Epithelial cell of esophagus (primary cell): ENCODE measurements around the gene PYM1.

Experiments
- DNase-seq: peaks from one replicate; pipeline ENCODE4 v3.0.0; 2010; ENCODE audit warnings: low read depth
- H3K4me3 ChIP-seq: 2 replicates; pipeline ENCODE4 v1.5.1; 2011; ENCODE audit warnings: mild to moderate bottlenecking, low read length, control low read depth
- TF ChIP-seq, protein P1 (sequence below): IDR thresholded peaks from 2 replicates; pipeline ENCODE4 v1.5.1; 2011; ENCODE audit warnings: low read depth, mild to moderate bottlenecking, low read length, control low read depth, inconsistent platforms; ENCODE audit not compliant: insufficient read depth; ENCODE audit errors: missing control alignments

PYM1 gene

DNA sequence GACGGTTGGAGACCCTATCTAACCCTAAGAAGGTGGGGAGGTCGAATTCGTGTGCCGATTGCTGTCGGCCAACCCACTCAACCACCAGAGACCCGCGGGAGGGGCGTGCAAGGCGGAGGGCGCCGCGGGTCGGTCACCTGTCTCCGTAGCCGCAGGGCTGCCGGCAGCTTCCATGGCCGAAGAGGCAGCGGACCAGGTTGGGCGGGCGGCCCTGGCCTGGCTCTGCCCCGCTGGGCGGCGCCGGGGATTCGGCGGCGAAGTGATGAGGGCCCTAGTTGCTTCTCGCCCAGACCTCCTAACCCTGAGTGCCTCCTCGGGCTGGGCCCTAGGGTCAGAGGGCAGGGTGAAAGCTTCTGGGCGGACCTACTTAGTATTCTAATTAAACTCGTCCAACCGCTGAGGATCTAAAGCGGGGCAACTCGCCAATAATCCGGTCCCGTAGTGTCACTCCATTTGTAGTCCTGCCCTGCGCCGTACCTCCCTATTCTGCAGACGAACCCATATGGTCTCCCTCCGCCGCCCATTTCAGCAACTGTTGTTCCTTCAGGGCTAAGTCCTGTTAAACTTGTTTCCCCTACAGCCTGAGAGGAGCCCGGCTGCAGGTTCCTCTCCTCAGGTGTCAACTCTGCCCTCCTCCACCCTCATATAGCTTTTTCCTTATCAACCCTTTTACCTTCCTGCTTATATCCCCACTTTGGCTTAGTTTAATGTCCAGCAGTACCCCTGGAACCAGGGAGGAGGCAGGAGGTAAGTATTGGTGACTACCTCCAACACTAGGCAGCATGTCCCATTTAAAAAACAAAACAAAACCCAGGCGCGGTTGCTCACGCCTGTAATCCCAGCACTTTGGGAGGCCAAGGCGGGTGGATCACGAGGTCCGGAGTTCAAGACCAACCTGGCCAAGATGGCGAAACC is at the start of gene PYM1:
Gene PYM1 (minus strand): TSS at position 307 of the 915 bp plus-strand sequence. CDS start 133 bp downstream, at position 174.
- peak; percentile 90 for DNase-seq
- H3K4me3 ChIP-seq: peak within 1 kb of the TSS; percentile 67
- TF ChIP-seq, protein P1, sequence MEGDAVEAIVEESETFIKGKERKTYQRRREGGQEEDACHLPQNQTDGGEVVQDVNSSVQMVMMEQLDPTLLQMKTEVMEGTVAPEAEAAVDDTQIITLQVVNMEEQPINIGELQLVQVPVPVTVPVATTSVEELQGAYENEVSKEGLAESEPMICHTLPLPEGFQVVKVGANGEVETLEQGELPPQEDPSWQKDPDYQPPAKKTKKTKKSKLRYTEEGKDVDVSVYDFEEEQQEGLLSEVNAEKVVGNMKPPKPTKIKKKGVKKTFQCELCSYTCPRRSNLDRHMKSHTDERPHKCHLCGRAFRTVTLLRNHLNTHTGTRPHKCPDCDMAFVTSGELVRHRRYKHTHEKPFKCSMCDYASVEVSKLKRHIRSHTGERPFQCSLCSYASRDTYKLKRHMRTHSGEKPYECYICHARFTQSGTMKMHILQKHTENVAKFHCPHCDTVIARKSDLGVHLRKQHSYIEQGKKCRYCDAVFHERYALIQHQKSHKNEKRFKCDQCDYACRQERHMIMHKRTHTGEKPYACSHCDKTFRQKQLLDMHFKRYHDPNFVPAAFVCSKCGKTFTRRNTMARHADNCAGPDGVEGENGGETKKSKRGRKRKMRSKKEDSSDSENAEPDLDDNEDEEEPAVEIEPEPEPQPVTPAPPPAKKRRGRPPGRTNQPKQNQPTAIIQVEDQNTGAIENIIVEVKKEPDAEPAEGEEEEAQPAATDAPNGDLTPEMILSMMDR: no peak

DNA sequence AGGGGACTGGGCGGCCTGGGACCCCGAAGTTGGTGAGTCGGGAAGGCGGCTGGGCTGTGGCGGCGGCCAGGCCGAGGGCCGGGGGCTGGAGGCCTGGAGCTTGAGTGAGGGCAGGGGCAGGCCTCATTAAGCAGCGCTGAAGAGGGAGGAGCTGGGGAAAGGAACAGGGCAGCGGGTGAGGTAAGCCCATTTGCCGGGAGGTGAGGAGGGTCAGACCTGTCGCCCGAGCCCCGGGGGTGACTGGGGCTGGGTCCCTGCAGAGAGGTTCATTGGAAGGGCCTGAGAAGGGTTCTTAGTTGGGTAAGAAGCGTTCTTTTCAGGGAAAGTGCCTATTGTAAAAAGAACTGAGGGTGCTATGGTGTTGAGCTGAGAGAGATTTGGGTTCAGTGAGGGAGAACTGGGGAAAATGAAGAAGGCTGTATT is 46.6 kb upstream of the PYM1 start:
- H3K4me3 ChIP-seq: peak overlapping the region; percentile 90
- TF ChIP-seq, protein P1: no peak
- peak; percentile 67 for DNase-seq

DNA sequence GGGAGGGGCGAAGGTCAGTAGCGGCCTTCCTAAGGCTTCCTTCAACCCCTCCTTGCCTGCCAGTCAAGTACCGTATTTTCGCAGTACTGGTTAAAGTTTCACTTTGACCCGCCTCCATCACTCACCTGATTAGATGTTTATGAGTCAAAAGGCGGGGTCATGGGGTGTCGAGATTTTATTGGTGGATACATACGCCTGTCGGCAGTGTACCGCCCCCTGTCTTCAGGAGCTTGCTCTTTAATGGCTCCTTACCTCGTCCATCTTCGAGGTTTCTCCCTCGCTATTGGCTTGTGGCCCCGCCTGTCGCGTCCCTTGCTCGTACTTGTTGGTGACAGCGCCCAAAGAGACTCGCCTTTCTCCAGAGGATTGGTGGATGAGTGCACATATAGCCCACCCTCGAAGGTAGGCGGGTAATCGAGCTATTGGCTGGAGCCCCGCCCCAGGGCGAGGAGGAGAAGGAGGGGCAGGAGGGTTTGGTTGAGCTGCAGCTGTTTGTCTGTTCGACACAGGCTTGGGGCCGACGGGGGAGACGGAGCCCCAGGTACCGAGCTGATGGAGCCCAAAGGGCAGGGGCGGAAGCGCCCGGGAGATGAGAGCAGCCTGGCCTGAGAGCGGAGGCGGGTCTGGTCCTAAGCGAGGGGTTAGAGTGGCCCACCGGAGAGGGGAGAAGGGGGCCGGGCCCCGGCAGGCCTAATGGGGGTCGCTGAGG is 46.1 kb upstream of the PYM1 start, which contains the start of gene RAB5B:
Gene RAB5B (plus strand): TSS at position 480 of the 709 bp plus-strand sequence. CDS start 12,883 bp downstream, outside the sequence.
- peak; percentile 100 for DNase-seq
- TF ChIP-seq, protein P1: peak; percentile 9
- peak within 1 kb of the TSS; percentile 90 for H3K4me3 ChIP-seq

DNA sequence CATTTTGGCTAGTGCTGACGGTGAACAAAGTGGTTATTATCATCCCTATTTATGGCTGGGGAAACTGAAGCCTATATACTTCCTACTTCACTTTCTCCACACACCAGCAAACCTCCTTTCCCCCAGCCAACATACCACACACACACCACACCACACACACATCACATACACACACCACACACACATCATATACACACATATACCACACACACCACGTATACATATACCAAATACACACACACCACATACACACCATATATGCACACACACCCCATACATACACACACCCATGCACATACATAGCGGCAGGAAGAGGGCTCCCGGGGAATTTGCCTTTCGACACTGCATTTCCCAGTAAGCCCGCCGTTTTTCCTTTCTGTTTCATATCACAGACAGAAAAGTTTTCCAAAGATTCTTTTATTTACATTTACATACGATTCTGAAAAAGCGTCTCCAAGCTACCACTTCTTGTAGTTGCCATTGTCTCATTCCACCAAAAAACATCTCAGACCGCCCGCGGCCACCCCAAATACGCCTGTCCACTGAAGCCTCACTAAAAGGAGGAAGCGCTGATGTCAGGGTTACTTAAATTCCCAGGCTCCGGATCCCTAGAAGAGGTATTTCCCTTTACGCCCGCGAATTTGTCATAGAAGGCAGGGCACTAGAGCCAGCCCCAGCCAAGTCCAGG is 45.4 kb upstream of the PYM1 start:
- TF ChIP-seq, protein P1: no peak
- H3K4me3 ChIP-seq: peak overlapping the region; percentile 60
- DNase-seq: no peak

DNA sequence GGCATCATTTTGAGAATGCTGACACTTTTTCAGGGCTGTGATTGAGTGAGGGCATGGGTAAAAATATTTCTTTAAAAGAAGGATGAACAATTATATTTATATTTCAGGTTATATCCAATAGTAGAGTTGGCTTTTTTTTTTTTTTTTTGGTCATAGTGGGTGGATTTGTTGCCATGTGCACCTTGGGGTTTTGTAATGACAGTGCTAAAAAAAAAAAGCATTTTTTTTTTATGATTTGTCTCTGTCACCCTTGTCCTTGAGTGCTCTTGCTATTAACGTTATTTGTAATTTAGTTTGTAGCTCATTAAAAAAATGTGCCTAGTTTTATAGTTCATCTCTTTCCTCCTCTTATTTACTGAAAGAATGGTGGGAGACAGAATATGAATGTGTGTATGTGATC is 44.8 kb upstream of the PYM1 start:
- no peak for DNase-seq
- TF ChIP-seq, protein P1: no peak
- H3K4me3 ChIP-seq: peak overlapping the region; percentile 60

DNA sequence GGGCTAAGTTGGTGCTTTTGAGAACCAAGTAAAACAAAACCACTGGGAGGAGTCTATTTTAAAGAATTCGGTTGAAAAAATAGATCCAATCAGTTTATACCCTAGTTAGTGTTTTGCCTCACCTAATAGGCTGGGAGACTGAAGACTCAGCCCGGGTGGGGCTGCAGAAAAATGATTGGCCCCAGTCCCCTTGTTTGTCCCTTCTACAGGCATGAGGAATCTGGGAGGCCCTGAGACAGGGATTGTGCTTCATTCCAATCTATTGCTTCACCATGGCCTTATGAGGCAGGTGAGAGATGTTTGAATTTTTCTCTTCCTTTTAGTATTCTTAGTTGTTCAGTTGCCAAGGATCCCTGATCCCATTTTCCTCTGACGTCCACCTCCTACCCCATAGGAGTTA is 44.3 kb upstream of the PYM1 start:
- H3K4me3 ChIP-seq: peak overlapping the region; percentile 60
- TF ChIP-seq, protein P1: no peak
- DNase-seq: peak; percentile 90
